Adrenal gland (tissue), 19 donors: ENCODE data around the gene OXSM. TPM values are rescaled to one million over a fixed set of nuclear protein-coding genes. Genes with fewer than 3 reads are reported as not detected.

Experiments used
- DNase-seq, 7 donors: peaks; one replicate each; pipeline ENCODE4 v3.0.0-alpha.2; 2019 to 2020
- H3K27ac ChIP-seq, 5 donors: fragments of 200-600 bp; sonication (generic) in 4 of 5; 1 replicate in 3 of 5; 2 replicates in 2 of 5; pipeline versions ENCODE4 v1.5.1 to v1.8.0; 2016 to 2020; ENCODE audit warnings: mild to moderate bottlenecking in 1 of 5
- H3K27me3 ChIP-seq: fragments of 200-600 bp; 2 replicates; pipeline ENCODE4 v1.8.0; 2021
- H3K36me3 ChIP-seq, 2 donors: fragments of 200-600 bp; replicated peaks in 1 of 2; 1 replicate in 1 of 2; 2 replicates in 1 of 2; pipeline versions ENCODE4 v1.5.1 to v1.8.0; 2018 to 2022
- H3K4me1 ChIP-seq, 2 donors: fragments of 200-600 bp; replicated peaks in 1 of 2; 1 replicate in 1 of 2; 2 replicates in 1 of 2; pipeline versions ENCODE4 v1.5.1 to v1.8.0; 2018 to 2021
- H3K4me3 ChIP-seq, 4 donors: fragments of 200-600 bp; sonication (generic) in 3 of 4; one replicate each; pipeline ENCODE4 v1.5.1; 2016 to 2018
- H3K9me3 ChIP-seq, 3 donors: fragments of 200-600 bp; sonication (generic) in 1 of 3; replicated peaks in 1 of 3; 1 replicate in 2 of 3; 2 replicates in 1 of 3; pipeline versions ENCODE4 v1.5.1 to v1.8.0; 2016 to 2021
- CTCF ChIP-seq, 6 experiments: fragments of 450-650 bp in 4 of 6; fragments of 200-600 bp in 2 of 6; sonication (generic) in 1 of 6; IDR thresholded peaks; 1 replicate in 5 of 6; 2 replicates in 1 of 6; pipeline versions ENCODE4 v1.5.1 to v1.8.0; 2016 to 2021; ENCODE audit warnings: antibody characterized with exemption in 6 of 6, mild to moderate bottlenecking in 2 of 6, moderate library complexity in 1 of 6
- POLR2A ChIP-seq, 2 donors: fragments of 450-650 bp; IDR thresholded peaks; one replicate each; pipeline ENCODE4 v1.6.1; 2017; ENCODE audit warnings: antibody characterized with exemption in 2 of 2, mild to moderate bottlenecking in 2 of 2, moderate library complexity in 1 of 2
- WGBS, 4 donors: extraction: QIAGEN DNeasy Blood & Tissue Kit in 2 of 4; methylation state at CpG; one replicate each; pipeline versions ENCODE4 v1.1.5 to v1.1.7; 2013 to 2017; 5-methylcytosine and 5-hydroxymethylcytosine counted together
- intact Hi-C, 2 donors: fragments of 100-400 bp; cut with DNase I; formaldehyde crosslinking; loops; one replicate each; pipeline versions ENCODE4 v1.14.1 to v1.15.0; 2022 to 2023
- long read RNA-seq, 10 donors: library from polyadenylated mRNA in 3 of 10; unstranded in 2 of 10; stranded (forward) in 1 of 10; transcript quantifications; one replicate each; pipeline ENCODE4 v2.0.0 and lab custom pipeline, GENCODE V29; 2021 to 2026
- polyA plus RNA-seq, 3 donors: library from polyadenylated mRNA; stranded (reverse); fragments of 200-250 nt in 2 of 3; fragments of 350-450 nt in 1 of 3; fragmentation: Illumina TruSeq in 1 of 3; extraction: RNeasy Lipid Tissue Mini Kit (QIAGEN cat#74804) in 1 of 3; gene quantifications; one replicate each; pipeline ENCODE4 v1.2.3, GENCODE V29; 2013 to 2014
- total RNA-seq, 9 donors: library from RNA; depleted of rRNA in 4 of 9; stranded (reverse); fragments of >200 nt in 4 of 9; fragments of 120-200 nt in 1 of 9; fragmentation: NEBNext Ultra II Directional in 1 of 9; extraction: Animal tissue kit (Norgen Biotek cat#: 25700) in 1 of 9; gene quantifications; one replicate each; pipeline versions ENCODE4 v1.1.0 to v1.2.4, GENCODE V29; 2013 to 2023
- donor health status: healthy with polysubstance abuse.
- donor health status: Bipolar disorder and iron deficiency.
- donor health status: DM: yes; HTN: yes; CAD: no.
- donor health status: DM: no; HTN: no; CAD: no.
- donor health status: DM: no; HTN: no; CAD: no.
- donor health status: DM: yes; HTN: yes; CAD: no.

OXSM gene
- 10 to 100 TPM; 10.2 to 29.6 (median 14.7) TPM for total RNA-seq
- polyA plus RNA-seq, result 10 to 100 TPM; 26.4 to 40.9 (median 27.5) TPM
- long read RNA-seq, donor 1, transcript OXSM-201 (3 exons, 1,519 nt), result major isoform, 15 of 40 reads
- long read RNA-seq, donor 1, partial matches to known transcripts, result 24 of 40 reads
- long read RNA-seq, donor 1, other reads (novel, unspliced or antisense), result 0 of 40 reads
- long read RNA-seq, donor 2, transcript OXSM-201 (3 exons, 1,519 nt), result major isoform, 6 of 18 reads
- long read RNA-seq, donor 2, partial matches to known transcripts, result 12 of 18 reads
- long read RNA-seq, donor 2, other reads (novel, unspliced or antisense), result 0 of 18 reads
- long read RNA-seq, donor 3, transcript OXSM-201 (3 exons, 1,519 nt), result major isoform, 7 of 19 reads
- long read RNA-seq, donor 3, partial matches to known transcripts, result 9 of 19 reads
- long read RNA-seq, donor 3, other reads (novel, unspliced or antisense), result 0 of 19 reads
- long read RNA-seq, donor 4, transcript OXSM-201 (3 exons, 1,519 nt), result major isoform, 15 of 22 reads
- long read RNA-seq, donor 4, partial matches to known transcripts, result 2 of 22 reads
- long read RNA-seq, donor 4, other reads (novel, unspliced or antisense), result 4 of 22 reads
- long read RNA-seq, donor 5, transcript OXSM-201 (3 exons, 1,519 nt), result major isoform, 21 of 23 reads
- long read RNA-seq, donor 5, partial matches to known transcripts, result 1 of 23 reads
- long read RNA-seq, donor 5, other reads (novel, unspliced or antisense), result 0 of 23 reads
- long read RNA-seq, donor 6, transcript OXSM-201 (3 exons, 1,519 nt), result major isoform, 6 of 8 reads
- long read RNA-seq, donor 6, partial matches to known transcripts, result 0 of 8 reads
- long read RNA-seq, donor 6, other reads (novel, unspliced or antisense), result 2 of 8 reads
- long read RNA-seq, donor 7, transcript OXSM-201 (3 exons, 1,519 nt), result major isoform, 5 of 12 reads
- long read RNA-seq, donor 7, partial matches to known transcripts, result 5 of 12 reads
- long read RNA-seq, donor 7, other reads (novel, unspliced or antisense), result 0 of 12 reads
- long read RNA-seq, donor 8, transcript OXSM-201 (3 exons, 1,519 nt), result major isoform, 9 of 21 reads
- long read RNA-seq, donor 8, partial matches to known transcripts, result 11 of 21 reads
- long read RNA-seq, donor 8, other reads (novel, unspliced or antisense), result 0 of 21 reads
- long read RNA-seq, donor 9, transcript OXSM-201 (3 exons, 1,519 nt), result major isoform, 7 of 12 reads
- long read RNA-seq, donor 9, partial matches to known transcripts, result 5 of 12 reads
- long read RNA-seq, donor 9, other reads (novel, unspliced or antisense), result 0 of 12 reads
- long read RNA-seq, donor 10, transcript OXSM-201 (3 exons, 1,519 nt), result major isoform, 5 of 6 reads
- long read RNA-seq, donor 10, partial matches to known transcripts, result 0 of 6 reads
- long read RNA-seq, donor 10, other reads (novel, unspliced or antisense), result 0 of 6 reads

GRCh38 chr3:25789596-25790556, at the start of gene OXSM:
TSS of gene OXSM (plus strand) at chr3:25790090. CDS start at chr3:25791021, 931 bp downstream.
- 0 to 1% (median 1%) methylated on average over 23 to 56 of the region's 56 CpGs for WGBS, 4 donors
- intact Hi-C loops, result loop anchor here in 1 of 2 donors (10.0 kb wide), 1 partner anchor 125 kb away; the partner anchor contains the start of gene TOP2B

GRCh38 chr3:25744470-25744869, 45.4 kb upstream of the OXSM start:
- no peak for TF ChIP-seq POLR2A (IDR thresholded peaks at IDR 0.05)
- no peak for TF ChIP-seq CTCF (IDR thresholded peaks at IDR 0.05)
- 95 to 100% (median 98%) methylated on average over 3 of the region's 3 CpGs for WGBS, 4 donors

More at GRCh38 chr3:25789596-25790556, at the start of gene OXSM:
- Histone ChIP-seq H3K36me3 (no peaks in the 10 kb centered on the region), H3K27me3 (no peaks in the 10 kb centered on the region), H3K4me3 (peak within 1 kb of the TSS; percentile 0 to 67 (median 37)), H3K9me3 (no peaks in the 10 kb centered on the region), H3K27ac (peak within 1 kb of the TSS; percentile 68 to 96 (median 82)), H3K4me1 (peaks cover 0 to 14% of the 10 kb centered on the region in 2 donors)
- TF ChIP-seq CTCF (IDR thresholded peaks at IDR 0.05) (no peak), POLR2A (IDR thresholded peaks at IDR 0.05) (peak; percentile 71 to 93)
- peak; percentile 92 to 97 (median 94) for DNase-seq

DNA sequence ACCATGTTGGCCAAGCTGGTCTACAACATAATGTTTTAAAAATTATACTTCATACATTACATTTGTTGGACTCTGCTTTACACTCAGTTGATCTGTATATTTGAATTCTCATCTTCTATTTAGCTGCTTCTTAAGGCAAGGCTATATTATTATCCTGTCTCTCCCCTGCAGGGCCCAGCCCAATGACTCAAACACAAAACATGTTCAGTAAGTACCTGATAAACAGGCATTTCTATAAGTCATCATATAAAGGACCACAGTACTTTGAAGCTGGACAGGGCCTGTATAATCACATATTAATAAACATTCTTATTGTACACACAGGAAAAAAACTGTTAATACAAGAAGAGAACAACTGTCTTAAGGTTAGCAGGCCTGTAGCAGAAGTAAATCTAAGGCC, 42.9 kb upstream of the OXSM start:
- intact Hi-C loops, result no loop called here
- no peaks in the 10 kb centered on the region for H3K9me3 ChIP-seq
- peaks cover 0 to 20% of the 10 kb centered on the region in 2 donors for H3K36me3 ChIP-seq
- H3K27ac ChIP-seq, result no peak overlapping the region
- H3K4me1 ChIP-seq, result peaks cover 0 to 6% of the 10 kb centered on the region in 2 donors
- no peak for TF ChIP-seq POLR2A (IDR thresholded peaks at IDR 0.05)
- TF ChIP-seq CTCF (IDR thresholded peaks at IDR 0.05), result no peak
- no peak overlapping the region for H3K4me3 ChIP-seq
- H3K27me3 ChIP-seq, result no peaks in the 10 kb centered on the region
- no peak for DNase-seq

More at GRCh38 chr3:25744470-25744869, 45.4 kb upstream of the OXSM start:
- Histone ChIP-seq H3K4me3 (no peak overlapping the region), H3K27me3 (no peaks in the 10 kb centered on the region), H3K36me3 (peaks cover 0 to 7% of the 10 kb centered on the region in 2 donors), H3K9me3 (no peaks in the 10 kb centered on the region), H3K4me1 (peaks cover 0 to 6% of the 10 kb centered on the region in 2 donors), H3K27ac (no peak overlapping the region)
- DNase-seq, result no peak
- intact Hi-C loops, result no loop called here
